ENCODE measurements around the gene ADGRF4.
A peak's percentile ranks its signal among the peaks of the same experiment; 100 is the strongest.

Gene ADGRF4

DNA sequence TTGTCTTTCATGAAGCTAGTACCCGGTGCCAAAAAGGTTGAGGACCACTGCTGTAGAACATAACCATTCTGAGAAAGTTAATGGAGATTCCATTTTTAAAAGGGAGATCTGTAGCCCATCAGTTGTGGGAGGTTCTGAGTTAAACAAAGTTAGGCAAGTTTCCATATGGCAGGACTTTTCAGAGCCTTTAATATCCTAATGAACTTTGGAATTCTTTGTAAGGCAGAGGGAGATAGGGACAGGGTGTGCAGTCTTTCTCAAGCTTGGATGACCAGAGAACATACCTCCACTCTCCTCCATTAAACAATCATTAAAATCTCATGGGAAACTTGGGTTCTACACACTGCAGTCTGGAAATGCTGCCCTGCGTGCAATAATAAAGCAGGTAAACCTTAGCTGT, 14.8 kb downstream of the ADGRF4 start:
- H3K9me3 Mint-ChIP-seq: no peaks in the 10 kb centered on the region
- H3K27me3 Mint-ChIP-seq: peaks cover 2% of the 10 kb centered on the region
- H3K36me3 Mint-ChIP-seq: no peaks in the 10 kb centered on the region
- no peak overlapping the region for H3K4me3 Mint-ChIP-seq
- peaks cover 16% of the 10 kb centered on the region for H3K4me1 Mint-ChIP-seq
- no peak overlapping the region for H3K27ac Mint-ChIP-seq

- H3K36me3 Mint-ChIP-seq: no peaks in the 10 kb centered on the region
- no peak overlapping the region for H3K4me3 Mint-ChIP-seq
- H3K4me1 Mint-ChIP-seq: peaks cover 16% of the 10 kb centered on the region
- peaks cover 2% of the 10 kb centered on the region for H3K27me3 Mint-ChIP-seq
- no peaks in the 10 kb centered on the region for H3K9me3 Mint-ChIP-seq
- no peak overlapping the region for H3K27ac Mint-ChIP-seq
Measured at GRCh38 chr6:47714802-47715201, 16.4 kb downstream of the ADGRF4 start.

DNA sequence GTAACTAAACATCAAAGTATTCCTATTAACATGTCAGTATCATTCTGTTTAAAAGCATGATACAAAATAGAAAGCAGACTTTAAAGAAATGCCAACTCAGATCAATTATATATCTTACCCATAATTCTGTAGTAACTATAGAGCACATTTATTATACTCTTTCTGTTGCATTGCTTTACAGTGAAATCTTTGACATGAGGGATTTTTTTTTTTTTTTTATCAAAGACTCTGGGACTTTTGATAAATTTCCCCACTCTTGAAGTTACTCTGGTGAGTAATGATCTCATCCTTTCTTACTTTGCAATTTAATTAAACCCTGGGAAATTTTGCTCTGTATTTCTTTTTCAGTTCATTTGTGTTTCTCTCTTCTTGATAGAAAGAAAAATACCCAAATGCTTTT, 17.4 kb downstream of the ADGRF4 start:
- Mint-ChIP-seq H3K4me3 (no peak overlapping the region), H3K9me3 (no peaks in the 10 kb centered on the region), H3K27me3 (peaks cover 2% of the 10 kb centered on the region), H3K27ac (peak overlapping the region; percentile 77), H3K36me3 (no peaks in the 10 kb centered on the region), H3K4me1 (peaks cover 16% of the 10 kb centered on the region)

- peak overlapping the region; percentile 56 for H3K27ac Mint-ChIP-seq
Measured at GRCh38 chr6:47716207-47716606, 17.8 kb downstream of the ADGRF4 start.

GRCh38 chr6:47718571-47718970, 20.2 kb downstream of the ADGRF4 start:
- Mint-ChIP-seq H3K27me3 (no peaks in the 10 kb centered on the region), H3K9me3 (no peaks in the 10 kb centered on the region), H3K4me1 (peaks cover 16% of the 10 kb centered on the region), H3K27ac (no peak overlapping the region), H3K36me3 (no peaks in the 10 kb centered on the region), H3K4me3 (no peak overlapping the region)

More at GRCh38 chr6:47716207-47716606, 17.8 kb downstream of the ADGRF4 start:
- Mint-ChIP-seq H3K27me3 (peaks cover 2% of the 10 kb centered on the region), H3K4me1 (peaks cover 16% of the 10 kb centered on the region), H3K36me3 (no peaks in the 10 kb centered on the region), H3K9me3 (no peaks in the 10 kb centered on the region), H3K4me3 (no peak overlapping the region)

DNA sequence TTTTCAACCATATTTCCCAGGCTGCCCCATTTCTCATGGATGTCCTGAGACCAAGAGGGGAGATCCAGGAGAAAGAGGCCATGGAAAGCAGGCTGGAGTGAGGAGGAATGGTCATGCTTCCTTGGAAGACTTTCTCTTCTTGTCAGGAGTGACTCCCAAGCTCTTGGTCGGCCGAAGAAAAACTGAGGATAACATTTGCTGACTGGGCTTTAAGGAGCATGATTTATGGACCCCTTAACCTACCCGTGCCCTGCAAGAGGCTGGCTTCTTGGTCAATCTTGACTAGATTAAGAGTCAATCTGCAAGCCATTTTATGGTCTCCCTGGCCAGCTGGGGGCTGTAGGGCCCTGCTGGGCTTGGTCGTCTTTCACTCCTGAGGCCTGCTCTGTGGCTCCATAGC, 22.8 kb downstream of the ADGRF4 start:
- H3K9me3 Mint-ChIP-seq: no peaks in the 10 kb centered on the region
- peaks cover 5% of the 10 kb centered on the region for H3K4me1 Mint-ChIP-seq
- no peak overlapping the region for H3K4me3 Mint-ChIP-seq
- H3K27ac Mint-ChIP-seq: no peak overlapping the region
- no peaks in the 10 kb centered on the region for H3K27me3 Mint-ChIP-seq
- no peaks in the 10 kb centered on the region for H3K36me3 Mint-ChIP-seq

DNA sequence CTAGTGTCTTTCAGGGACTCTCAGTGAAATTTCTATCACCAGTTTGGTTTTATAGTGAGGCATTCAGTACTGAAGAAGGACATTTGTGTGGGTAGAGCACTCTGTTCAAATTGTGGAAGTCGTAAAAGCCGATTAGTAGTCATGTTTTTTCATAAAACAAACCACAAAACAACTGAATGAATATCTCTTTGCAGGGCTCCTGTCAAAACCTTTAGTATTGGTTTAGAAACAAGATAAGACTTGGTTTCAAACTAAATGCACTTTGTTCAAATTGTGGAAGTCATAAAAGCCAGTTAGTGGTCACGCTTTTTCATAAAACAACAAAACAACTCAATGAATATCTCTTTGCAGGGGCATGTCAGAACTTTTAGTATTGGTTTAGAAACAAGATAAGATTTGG, 23.8 kb downstream of the ADGRF4 start:
- Mint-ChIP-seq H3K4me3 (no peak overlapping the region), H3K27me3 (no peaks in the 10 kb centered on the region), H3K4me1 (no peaks in the 10 kb centered on the region), H3K27ac (no peak overlapping the region), H3K36me3 (no peaks in the 10 kb centered on the region), H3K9me3 (no peaks in the 10 kb centered on the region)

DNA sequence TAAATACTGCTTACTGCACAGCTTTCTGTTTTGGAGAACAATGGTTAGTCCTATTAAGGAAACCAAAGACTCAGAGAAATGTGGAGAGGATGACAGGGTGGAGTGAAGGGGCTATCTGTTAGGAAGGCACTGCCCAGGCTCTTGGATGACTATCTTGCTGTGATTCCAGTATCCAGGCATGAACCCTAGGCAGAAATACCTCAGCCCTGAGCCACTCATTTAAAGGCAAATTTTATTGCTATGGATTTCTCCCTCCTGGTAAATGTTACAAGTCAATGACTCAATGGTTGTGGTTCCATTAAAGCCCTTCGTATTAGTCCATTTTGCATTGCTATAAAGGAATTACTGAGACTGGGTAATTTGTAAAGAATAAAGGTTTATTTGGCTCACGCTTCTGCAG, 25.9 kb downstream of the ADGRF4 start:
- no peaks in the 10 kb centered on the region for H3K27me3 Mint-ChIP-seq
- peaks cover 5% of the 10 kb centered on the region for H3K4me1 Mint-ChIP-seq
- H3K4me3 Mint-ChIP-seq: no peak overlapping the region
- H3K36me3 Mint-ChIP-seq: no peaks in the 10 kb centered on the region
- no peak overlapping the region for H3K27ac Mint-ChIP-seq
- no peaks in the 10 kb centered on the region for H3K9me3 Mint-ChIP-seq

GRCh38 chr6:47727391-47727790, 29.0 kb downstream of the ADGRF4 start:
- Mint-ChIP-seq H3K27me3 (no peaks in the 10 kb centered on the region), H3K4me1 (peaks cover 5% of the 10 kb centered on the region), H3K9me3 (no peaks in the 10 kb centered on the region), H3K4me3 (no peak overlapping the region), H3K27ac (no peak overlapping the region), H3K36me3 (no peaks in the 10 kb centered on the region)

GRCh38 chr6:47729019-47729418, 30.6 kb downstream of the ADGRF4 start:
- Mint-ChIP-seq H3K4me1 (peaks cover 5% of the 10 kb centered on the region), H3K27ac (no peak overlapping the region), H3K9me3 (no peaks in the 10 kb centered on the region), H3K36me3 (no peaks in the 10 kb centered on the region), H3K4me3 (no peak overlapping the region), H3K27me3 (no peaks in the 10 kb centered on the region)

DNA sequence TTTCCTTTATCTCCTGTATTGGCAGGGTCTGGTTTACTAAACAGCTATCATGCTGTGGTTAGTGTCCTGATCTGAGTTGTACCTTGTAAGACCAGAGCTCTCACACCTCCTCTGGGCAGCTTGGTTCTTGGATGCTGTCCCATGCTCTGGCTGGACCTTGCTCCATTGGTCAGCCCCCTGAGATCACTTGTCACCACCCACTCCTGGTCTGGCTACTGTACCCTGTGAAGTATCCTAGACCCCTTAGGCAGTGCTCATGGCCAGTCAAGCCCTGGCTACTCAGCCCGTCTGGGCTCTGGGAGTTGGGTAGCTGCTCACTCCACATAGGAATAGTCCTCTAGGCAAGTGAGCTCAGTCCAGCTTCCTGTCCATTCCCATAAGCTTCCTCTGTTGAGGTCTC, 31.1 kb downstream of the ADGRF4 start:
- H3K9me3 Mint-ChIP-seq: no peaks in the 10 kb centered on the region
- peaks cover 5% of the 10 kb centered on the region for H3K4me1 Mint-ChIP-seq
- no peaks in the 10 kb centered on the region for H3K27me3 Mint-ChIP-seq
- H3K36me3 Mint-ChIP-seq: no peaks in the 10 kb centered on the region
- H3K27ac Mint-ChIP-seq: no peak overlapping the region
- H3K4me3 Mint-ChIP-seq: no peak overlapping the region

DNA sequence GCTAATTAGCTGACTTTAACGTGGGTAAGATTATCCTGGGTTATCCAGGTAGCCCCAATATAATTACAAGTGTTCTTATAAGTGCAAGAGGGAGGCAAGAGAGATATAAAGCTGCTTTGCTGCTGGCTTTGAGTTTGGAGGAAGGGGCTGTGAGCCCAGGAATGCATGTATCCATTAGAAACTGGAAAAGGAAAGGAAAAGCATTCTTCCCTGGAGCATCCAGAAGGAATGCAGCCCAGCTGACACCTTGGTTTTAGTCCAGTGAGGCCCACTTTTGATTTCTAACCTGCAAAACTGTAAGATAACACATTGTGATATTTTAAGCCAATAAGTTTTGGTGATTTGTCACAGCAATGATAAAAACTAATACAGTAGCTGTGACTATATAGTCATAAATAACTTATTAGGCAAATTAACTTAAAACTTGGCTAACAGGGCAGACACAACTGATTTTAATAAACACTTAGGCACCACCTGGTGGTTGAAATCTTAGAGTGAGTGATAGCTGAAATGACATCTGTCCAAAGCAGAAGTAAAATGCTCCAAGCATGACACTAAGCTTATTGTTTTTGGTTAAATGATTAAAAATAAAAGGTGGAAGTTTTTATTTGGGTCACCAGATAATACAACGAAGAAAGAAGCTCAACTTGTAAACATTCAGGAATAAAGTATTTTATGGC, 35.6 kb downstream of the ADGRF4 start:
- Mint-ChIP-seq H3K4me1 (peaks cover 1% of the 10 kb centered on the region), H3K4me3 (no peak overlapping the region), H3K27me3 (peaks cover 3% of the 10 kb centered on the region), H3K27ac (no peak overlapping the region), H3K9me3 (no peaks in the 10 kb centered on the region), H3K36me3 (no peaks in the 10 kb centered on the region)

DNA sequence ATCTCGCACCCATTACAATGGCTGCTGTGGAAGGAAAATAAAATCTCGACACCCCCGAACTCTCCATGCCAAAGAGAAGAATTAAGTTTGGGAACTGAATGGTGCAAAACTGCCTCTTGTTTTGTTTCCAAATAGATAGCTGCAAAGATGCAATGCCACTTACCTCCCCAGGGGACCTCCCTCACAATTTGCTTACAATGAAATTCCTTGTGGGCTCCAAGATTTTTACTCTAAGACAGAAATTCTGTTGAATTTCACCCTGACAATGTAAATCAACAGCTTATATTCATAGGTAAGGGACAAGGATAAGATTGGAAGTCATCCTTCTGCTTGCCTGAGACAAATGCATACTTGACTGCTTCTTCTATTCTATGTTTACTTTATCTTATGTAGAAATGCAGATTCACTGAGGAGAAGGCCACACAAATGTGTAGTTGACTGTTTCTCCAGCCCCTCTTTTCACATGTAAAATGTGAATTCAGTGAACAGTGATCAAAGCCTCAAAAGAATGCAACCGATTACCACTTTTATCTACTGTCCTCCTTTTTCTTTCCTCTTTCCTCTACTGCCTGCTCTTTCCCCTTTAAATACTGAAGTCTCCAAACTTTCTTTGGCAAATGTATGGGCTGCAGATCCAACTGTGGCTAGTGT, 36.6 kb downstream of the ADGRF4 start:
- H3K27me3 Mint-ChIP-seq: peaks cover 3% of the 10 kb centered on the region
- no peaks in the 10 kb centered on the region for H3K9me3 Mint-ChIP-seq
- H3K36me3 Mint-ChIP-seq: no peaks in the 10 kb centered on the region
- H3K4me3 Mint-ChIP-seq: no peak overlapping the region
- no peaks in the 10 kb centered on the region for H3K4me1 Mint-ChIP-seq
- H3K27ac Mint-ChIP-seq: no peak overlapping the region

DNA sequence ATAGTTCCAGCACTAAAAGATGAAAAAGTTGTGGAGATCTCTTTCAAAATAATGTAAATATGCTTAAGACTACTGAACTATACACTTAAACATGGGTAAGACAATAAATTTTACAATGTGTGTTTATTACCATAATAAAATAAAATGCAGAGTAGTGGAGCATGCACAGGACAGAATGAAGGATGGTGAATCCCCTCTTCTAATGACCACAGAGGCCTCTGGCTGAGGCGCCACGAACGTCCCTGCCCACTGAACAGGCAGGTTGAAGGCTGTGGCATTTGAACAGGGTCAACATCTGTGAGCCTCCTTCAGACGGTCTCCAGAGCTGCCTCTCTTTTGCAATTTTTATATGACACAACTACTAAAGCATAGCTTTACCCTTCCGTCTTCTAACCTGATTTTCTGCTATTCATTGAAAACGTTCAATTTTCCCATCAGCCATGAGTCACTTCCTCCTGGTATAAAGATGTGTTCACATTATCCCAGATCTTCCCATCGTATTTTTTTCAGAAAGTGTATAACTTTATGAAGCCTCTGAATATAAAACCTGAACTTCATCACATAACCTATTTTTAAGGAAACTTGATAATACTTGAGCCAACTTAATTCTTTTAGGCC, 37.8 kb downstream of the ADGRF4 start:
- Mint-ChIP-seq H3K27me3 (peaks cover 3% of the 10 kb centered on the region), H3K4me1 (no peaks in the 10 kb centered on the region), H3K27ac (no peak overlapping the region), H3K4me3 (no peak overlapping the region), H3K36me3 (no peaks in the 10 kb centered on the region), H3K9me3 (no peaks in the 10 kb centered on the region)

GRCh38 chr6:47737406-47737805, 39.0 kb downstream of the ADGRF4 start:
- peaks cover 3% of the 10 kb centered on the region for H3K27me3 Mint-ChIP-seq
- no peak overlapping the region for H3K4me3 Mint-ChIP-seq
- no peaks in the 10 kb centered on the region for H3K9me3 Mint-ChIP-seq
- peaks cover 7% of the 10 kb centered on the region for H3K4me1 Mint-ChIP-seq
- H3K27ac Mint-ChIP-seq: no peak overlapping the region
- H3K36me3 Mint-ChIP-seq: no peaks in the 10 kb centered on the region

GRCh38 chr6:47740714-47741113, 42.3 kb downstream of the ADGRF4 start:
- Mint-ChIP-seq H3K36me3 (no peaks in the 10 kb centered on the region), H3K4me1 (peaks cover 7% of the 10 kb centered on the region), H3K4me3 (no peak overlapping the region), H3K9me3 (no peaks in the 10 kb centered on the region), H3K27me3 (peaks cover 3% of the 10 kb centered on the region), H3K27ac (no peak overlapping the region)
